Fibroblast of lung (primary cell): ENCODE results near the gene NLGN4X. TPM values are rescaled to one million over a fixed set of nuclear protein-coding genes. Genes with fewer than 3 reads are reported as not detected.
A peak's percentile ranks its signal among the peaks of the same experiment; 100 is the strongest.

ENCODE experiments used
- DNase-seq, 2 donors: peaks; one replicate each; pipeline versions ENCODE4 v3.0.0 to v3.0.0-alpha.2; 2010; ENCODE audit warnings: low read depth in 2 of 2
- H2AFZ ChIP-seq: 2 replicates; pipeline ENCODE4 v1.5.1; 2012; ENCODE audit warnings: low read length, control low read depth, inconsistent platforms
- H3K27ac ChIP-seq: 2 replicates; pipeline ENCODE4 v1.5.1; 2011; ENCODE audit warnings: low read length, control low read depth; ENCODE audit not compliant: insufficient read depth
- H3K27me3 ChIP-seq: 2 replicates; pipeline ENCODE4 v1.5.1; 2011; ENCODE audit warnings: mild to moderate bottlenecking, low read length; ENCODE audit not compliant: control insufficient read depth, insufficient read depth
- H3K36me3 ChIP-seq: 2 replicates; pipeline ENCODE4 v1.5.1; 2011; ENCODE audit warnings: low read length; ENCODE audit not compliant: control insufficient read depth, insufficient read depth
- H3K4me1 ChIP-seq: 2 replicates; pipeline ENCODE4 v1.5.1; 2011; ENCODE audit warnings: low read length; ENCODE audit not compliant: control insufficient read depth, insufficient read depth; ENCODE audit errors: extremely low read depth
- H3K4me2 ChIP-seq: 2 replicates; pipeline ENCODE4 v1.5.1; 2011; ENCODE audit warnings: low read length, control low read depth; ENCODE audit not compliant: insufficient read depth; ENCODE audit errors: extremely low read depth
- H3K4me3 ChIP-seq, 4 experiments: fragments of 200-600 bp in 1 of 4; sonication (generic) in 1 of 4; replicated peaks in 1 of 4; 2 replicates each; pipeline ENCODE4 v1.5.1; 2011 to 2016; ENCODE audit warnings: low read length in 4 of 4, low read depth in 3 of 4, mild to moderate bottlenecking in 3 of 4, control low read depth in 2 of 4, inconsistent platforms in 1 of 4, mixed read lengths in 1 of 4; ENCODE audit not compliant: insufficient read depth in 1 of 4; ENCODE audit errors: control extremely low read depth in 1 of 4
- H3K79me2 ChIP-seq: 2 replicates; pipeline ENCODE4 v1.5.1; 2012; ENCODE audit warnings: mild to moderate bottlenecking, low read length, inconsistent platforms; ENCODE audit not compliant: control insufficient read depth, insufficient read depth
- H3K9ac ChIP-seq: 2 replicates; pipeline ENCODE4 v1.5.1; 2011; ENCODE audit warnings: mild to moderate bottlenecking, low read length, control low read depth; ENCODE audit not compliant: insufficient read depth
- H3K9me3 ChIP-seq: 2 replicates; pipeline ENCODE4 v1.5.1; 2012; ENCODE audit warnings: low read depth, low read length; ENCODE audit not compliant: control insufficient read depth, insufficient read depth
- H4K20me1 ChIP-seq: 2 replicates; pipeline ENCODE4 v1.5.1; 2011; ENCODE audit warnings: low read length; ENCODE audit not compliant: control insufficient read depth, insufficient read depth; ENCODE audit errors: extremely low read depth
- CTCF ChIP-seq, 2 donors: IDR thresholded peaks in 1 of 2; conservative IDR thresholded peaks in 1 of 2; 1 replicate in 1 of 2; 2 replicates in 1 of 2; pipeline ENCODE4 v1.5.1; 2011 to 2012; ENCODE audit warnings: low read length in 2 of 2, control low read depth in 1 of 2, inconsistent platforms in 1 of 2, low read depth in 1 of 2, mild to moderate bottlenecking in 1 of 2
- EZH2 ChIP-seq: IDR thresholded peaks from 2 replicates; pipeline ENCODE4 v1.5.1; 2012; ENCODE audit warnings: low read length, control low read depth, mild to moderate bottlenecking; ENCODE audit errors: missing control alignments
- polyA plus RNA-seq, 2 donors: library from polyadenylated mRNA; depleted of rRNA in 1 of 2; stranded (reverse) in 1 of 2; unstranded in 1 of 2; fragments of >200 nt; gene quantifications; 2 replicates each; pipeline ENCODE4 v1.2.1, GENCODE V29; 2011 to 2012; ENCODE audit warnings: missing spikeins in 1 of 2
- total RNA-seq: library from RNA; depleted of rRNA; stranded (reverse); fragments of >200 nt; gene quantifications from 2 replicates; pipeline ENCODE4 v1.2.1, GENCODE V29; 2014

Gene NLGN4X
- total and polyA plus RNA-seq, 2 donors (not counting 1 experiment from before 2014, with no cell fraction given): 0.16 TPM; not detected in 1

- no peak overlapping the region for H3K4me3 ChIP-seq
- H3K27ac ChIP-seq: no peak overlapping the region
- no peak overlapping the region for H3K4me2 ChIP-seq
- no peaks in the 10 kb centered on the region for H3K4me1 ChIP-seq
- no peaks in the 10 kb centered on the region for H3K79me2 ChIP-seq
- no peaks in the 10 kb centered on the region for H4K20me1 ChIP-seq
- H3K27me3 ChIP-seq: no peaks in the 10 kb centered on the region
- H3K9ac ChIP-seq: no peak overlapping the region
- H3K36me3 ChIP-seq: no peaks in the 10 kb centered on the region
- TF ChIP-seq EZH2 (no peak), CTCF (conservative IDR thresholded peaks at IDR 0.05 in 1 of 2, IDR thresholded peaks at IDR 0.05 in 1 of 2; ENCODE audit: low read depth in 1 of 2, low read length in 2 of 2) (no peak)
- H2AFZ ChIP-seq: no peak overlapping the region
- no peaks in the 10 kb centered on the region for H3K9me3 ChIP-seq
- DNase-seq: peak in 1 of 2 donors; percentile 47
Observed at GRCh38 chrX:6163721-6164120, 64.9 kb downstream of the NLGN4X start.

GRCh38 chrX:6159468-6159867 lies 69.2 kb downstream of the NLGN4X start:
- no peak overlapping the region for H3K27ac ChIP-seq
- DNase-seq: peak in 1 of 2 donors; percentile 5
- H3K9me3 ChIP-seq: no peaks in the 10 kb centered on the region
- H3K4me1 ChIP-seq: no peaks in the 10 kb centered on the region
- no peaks in the 10 kb centered on the region for H3K36me3 ChIP-seq
- no peak overlapping the region for H3K9ac ChIP-seq
- H3K4me3 ChIP-seq: no peak overlapping the region
- H3K4me2 ChIP-seq: no peak overlapping the region
- no peaks in the 10 kb centered on the region for H3K79me2 ChIP-seq
- TF ChIP-seq CTCF (conservative IDR thresholded peaks at IDR 0.05 in 1 of 2, IDR thresholded peaks at IDR 0.05 in 1 of 2; ENCODE audit: low read depth in 1 of 2, low read length in 2 of 2) (no peak), EZH2 (no peak)
- H3K27me3 ChIP-seq: no peaks in the 10 kb centered on the region
- no peak overlapping the region for H2AFZ ChIP-seq
- H4K20me1 ChIP-seq: no peaks in the 10 kb centered on the region

GRCh38 chrX:6151971-6152370 lies 76.7 kb downstream of the NLGN4X start:
- Histone ChIP-seq H3K9me3 (no peaks in the 10 kb centered on the region), H4K20me1 (no peaks in the 10 kb centered on the region), H3K4me2 (no peak overlapping the region), H3K27ac (no peak overlapping the region), H3K4me3 (no peak overlapping the region), H2AFZ (no peak overlapping the region), H3K4me1 (no peaks in the 10 kb centered on the region), H3K27me3 (no peaks in the 10 kb centered on the region), H3K9ac (no peak overlapping the region), H3K36me3 (no peaks in the 10 kb centered on the region), H3K79me2 (no peaks in the 10 kb centered on the region)
- TF ChIP-seq CTCF (conservative IDR thresholded peaks at IDR 0.05 in 1 of 2, IDR thresholded peaks at IDR 0.05 in 1 of 2; ENCODE audit: low read depth in 1 of 2, low read length in 2 of 2): no peak
- no peak for TF ChIP-seq EZH2
- DNase-seq: no peak
